Thyroid gland (tissue), 4 donors: ENCODE data around the gene KRTAP4-5.

Experiments
- CTCF ChIP-seq, 6 experiments: fragments of 200-600 bp in 3 of 6; fragments of 450-650 bp in 3 of 6; sonication (generic) in 3 of 6; IDR thresholded peaks; one replicate each; pipeline ENCODE4 v1.5.1; 2016 to 2019; ENCODE audit warnings: antibody characterized with exemption in 6 of 6, mild to moderate bottlenecking in 2 of 6, inconsistent platforms in 1 of 6, moderate library complexity in 1 of 6
- POLR2A ChIP-seq, 2 donors: fragments of 450-650 bp; IDR thresholded peaks; one replicate each; pipeline ENCODE4 v1.6.1; 2017; ENCODE audit warnings: antibody characterized with exemption in 2 of 2, mild to moderate bottlenecking in 2 of 2, moderate library complexity in 1 of 2

- no peak for TF ChIP-seq POLR2A (IDR thresholded peaks at IDR 0.05)
- TF ChIP-seq CTCF (IDR thresholded peaks at IDR 0.05) = no peak
These were observed 27.2 kb upstream of the KRTAP4-5 start for GRCh38 chr17:41176744-41177387.
